Activated CD8-positive, alpha-beta memory T cell treated with anti-CD3 and anti-CD28 coated beads for 24 hours (primary cell): ENCODE results near the gene FOXK1.
"Not testable (repeated sequence)": the region's sequence is repeated elsewhere in the genome, so short reads cannot be mapped to it uniquely, and the experiment has no call there.

Experiments used
- DNase-seq: peaks from one replicate; pipeline ENCODE4 v3.0.0-alpha.2; 2020

FOXK1 gene

DNA sequence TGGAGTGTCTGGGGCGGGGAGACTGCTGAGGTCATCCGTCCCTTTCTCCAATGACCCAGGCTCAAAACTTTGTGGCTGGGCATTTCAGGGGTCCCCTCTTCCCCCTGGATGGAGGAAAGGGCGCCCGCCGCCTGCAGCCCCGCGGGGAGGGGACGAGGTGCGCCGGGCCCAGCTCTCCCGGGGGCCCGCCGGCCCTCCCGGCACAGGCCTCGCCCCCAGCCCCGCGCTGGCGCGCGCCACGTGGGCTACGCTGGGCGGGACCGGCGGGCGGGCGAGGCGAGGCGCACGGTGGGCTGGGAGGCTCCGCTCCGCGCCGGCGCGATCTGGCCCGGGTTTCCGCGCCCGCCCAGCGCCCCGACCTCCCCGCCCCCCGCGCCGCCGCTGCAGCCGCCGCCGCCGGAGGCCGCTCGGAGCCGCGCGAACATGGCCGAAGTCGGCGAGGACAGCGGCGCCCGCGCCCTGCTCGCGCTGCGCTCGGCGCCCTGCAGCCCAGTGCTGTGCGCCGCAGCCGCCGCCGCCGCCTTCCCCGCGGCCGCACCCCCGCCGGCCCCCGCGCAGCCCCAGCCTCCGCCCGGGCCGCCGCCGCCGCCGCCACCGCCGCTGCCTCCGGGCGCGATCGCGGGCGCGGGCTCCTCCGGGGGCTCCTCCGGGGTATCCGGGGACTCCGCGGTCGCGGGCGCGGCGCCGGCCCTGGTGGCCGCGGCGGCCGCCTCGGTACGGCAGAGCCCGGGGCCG lies at the start of gene FOXK1:
FOXK1 (plus strand) TSS at position 410 of the 735 bp plus-strand sequence; CDS start at position 424, 14 bp downstream.
- DNase-seq: peak; percentile 90

DNA sequence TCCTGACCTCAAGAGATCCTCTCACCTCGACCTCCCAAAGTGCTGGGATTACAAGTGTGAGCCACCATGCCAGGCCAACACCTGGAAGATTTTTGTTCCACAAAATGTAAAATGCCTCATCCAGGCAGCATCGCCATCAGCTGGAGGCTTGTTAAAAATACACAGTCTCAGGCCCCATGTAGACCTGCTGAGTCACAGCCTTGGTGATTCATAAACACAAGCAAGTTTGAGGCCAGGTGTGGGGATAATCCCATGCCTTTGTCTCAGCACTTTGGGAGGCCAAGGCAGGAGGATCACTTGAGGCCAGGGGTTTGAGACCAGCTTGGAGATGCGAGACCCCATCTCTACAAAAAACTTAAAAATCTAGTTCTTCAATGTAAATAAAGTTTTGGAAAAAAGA lies 49.1 kb upstream of the FOXK1 start:
- DNase-seq: no peak

DNA sequence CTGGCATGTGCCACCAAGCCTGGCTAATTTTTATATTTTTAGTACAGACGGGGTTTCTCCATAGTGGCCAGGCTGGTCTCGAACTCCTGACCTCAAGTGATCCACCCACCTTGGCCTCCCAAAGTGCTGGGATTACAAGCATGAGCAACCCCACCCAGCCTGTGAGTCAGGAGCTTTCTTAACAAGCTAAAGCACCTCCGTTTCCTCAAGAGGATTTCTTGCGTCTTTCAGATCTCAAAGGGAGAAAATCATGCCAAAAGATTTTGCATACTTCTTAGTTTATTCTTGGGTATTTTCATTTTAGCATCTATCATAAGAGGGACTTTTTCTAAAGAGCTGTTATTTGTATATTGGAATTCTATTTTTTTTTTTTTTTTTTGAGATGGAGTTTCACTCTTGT lies 47.9 kb upstream of the FOXK1 start:
- no peak for DNase-seq

DNA sequence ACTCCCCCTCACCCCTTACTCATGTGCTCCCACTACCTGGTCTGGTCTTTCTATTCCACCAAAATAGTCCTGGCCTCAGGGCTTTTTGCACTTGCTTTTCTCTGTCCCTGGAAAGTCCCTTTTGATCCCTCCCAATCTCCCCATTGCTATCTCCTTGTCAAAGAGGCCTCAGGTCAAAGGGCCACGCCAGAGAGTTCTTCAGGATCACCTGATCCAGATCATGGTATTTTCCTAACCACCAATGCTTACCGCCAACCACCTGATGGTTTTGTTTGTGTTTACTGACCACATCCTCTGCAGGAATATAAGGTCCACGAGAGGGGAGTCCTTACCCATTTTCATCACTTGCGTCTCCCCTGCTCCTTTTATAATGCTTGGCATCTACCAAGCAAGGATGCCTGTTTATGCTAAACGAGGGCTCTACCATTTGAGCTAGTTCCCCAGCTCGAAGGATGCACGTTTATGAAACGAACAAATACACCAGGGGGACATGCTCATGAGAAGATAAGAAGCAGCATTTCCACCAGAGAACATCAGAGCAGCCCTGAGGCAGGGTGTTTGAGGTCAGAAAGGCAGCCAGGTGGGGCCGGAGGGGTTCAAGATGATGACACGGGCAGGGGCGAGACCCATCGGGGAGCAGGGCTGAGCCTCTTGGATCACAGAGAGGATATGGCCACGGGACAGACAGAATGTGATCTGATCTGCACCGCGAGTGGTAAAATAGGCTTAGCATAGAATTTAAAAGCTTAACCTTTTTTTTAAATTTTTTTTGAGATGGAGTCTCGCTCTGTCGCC lies 43.1 kb upstream of the FOXK1 start:
- DNase-seq: no peak

DNA sequence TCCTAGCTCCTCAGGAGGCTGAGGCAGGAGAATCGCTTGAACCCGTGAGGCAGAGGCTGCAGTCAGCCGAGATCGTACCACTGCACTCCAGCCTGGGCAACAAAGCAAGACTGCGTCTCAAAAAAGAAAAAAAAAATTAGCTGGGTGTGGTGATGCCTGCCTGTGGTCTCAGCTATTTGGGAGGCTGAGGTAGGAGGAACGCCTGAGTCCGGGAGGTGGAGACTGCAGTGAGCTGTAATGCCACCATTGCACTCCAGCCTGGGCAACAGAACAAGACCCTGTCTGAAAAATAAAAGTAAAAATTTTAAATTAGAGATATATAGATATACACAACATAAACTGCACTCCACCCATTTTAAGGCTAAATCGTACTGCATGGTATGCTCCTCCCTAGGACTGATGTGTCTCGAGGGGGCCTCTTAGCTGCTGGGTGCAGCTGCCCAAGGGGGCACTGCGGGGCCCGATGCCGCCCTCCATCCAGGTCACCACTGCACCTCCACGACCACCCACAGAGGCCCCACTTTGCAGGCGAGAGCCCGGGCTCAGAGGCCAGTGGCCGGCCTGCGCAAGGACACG lies 40.9 kb upstream of the FOXK1 start:
- no peak for DNase-seq

DNA sequence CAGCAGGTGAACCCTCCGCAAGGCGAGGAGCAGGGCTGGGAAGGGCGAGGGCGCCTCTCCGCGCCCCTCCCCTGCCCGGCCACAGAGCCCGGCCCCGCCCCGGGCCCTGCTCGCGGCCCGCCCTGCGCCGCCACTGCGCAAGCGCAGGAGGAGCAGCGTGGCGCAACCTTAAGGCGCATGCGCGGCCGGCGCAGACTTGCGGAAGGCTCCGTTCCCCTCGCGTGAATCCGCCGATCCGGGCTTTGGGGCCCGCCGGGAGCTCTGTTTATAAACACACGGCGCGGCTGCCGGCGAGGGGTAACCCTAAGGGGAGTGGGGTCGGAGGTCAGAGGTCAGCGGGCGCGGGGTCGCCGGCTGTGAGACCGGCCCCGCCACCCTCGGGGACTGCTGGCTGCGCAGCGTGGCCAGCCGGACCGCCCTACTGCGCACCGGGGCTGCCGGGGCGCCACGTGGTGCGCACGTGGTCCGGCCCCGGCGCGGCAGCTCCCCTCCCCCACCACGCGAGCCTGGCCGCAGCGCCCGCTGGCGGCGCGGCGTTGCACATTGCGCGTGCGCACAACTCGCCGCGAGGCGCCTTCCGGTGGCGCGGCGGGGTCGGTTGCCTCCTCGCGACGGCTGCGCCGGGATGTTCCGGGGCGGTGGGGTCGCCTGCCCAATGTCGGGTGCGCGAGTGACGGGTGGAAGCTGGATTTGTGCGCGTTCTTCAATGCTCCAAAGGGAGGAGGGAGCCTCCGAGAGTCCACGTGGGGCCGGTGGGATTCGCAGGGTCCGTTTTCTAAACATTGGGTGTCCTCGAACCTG lies 40.2 kb upstream of the FOXK1 start:
- DNase-seq: peak; percentile 99

DNA sequence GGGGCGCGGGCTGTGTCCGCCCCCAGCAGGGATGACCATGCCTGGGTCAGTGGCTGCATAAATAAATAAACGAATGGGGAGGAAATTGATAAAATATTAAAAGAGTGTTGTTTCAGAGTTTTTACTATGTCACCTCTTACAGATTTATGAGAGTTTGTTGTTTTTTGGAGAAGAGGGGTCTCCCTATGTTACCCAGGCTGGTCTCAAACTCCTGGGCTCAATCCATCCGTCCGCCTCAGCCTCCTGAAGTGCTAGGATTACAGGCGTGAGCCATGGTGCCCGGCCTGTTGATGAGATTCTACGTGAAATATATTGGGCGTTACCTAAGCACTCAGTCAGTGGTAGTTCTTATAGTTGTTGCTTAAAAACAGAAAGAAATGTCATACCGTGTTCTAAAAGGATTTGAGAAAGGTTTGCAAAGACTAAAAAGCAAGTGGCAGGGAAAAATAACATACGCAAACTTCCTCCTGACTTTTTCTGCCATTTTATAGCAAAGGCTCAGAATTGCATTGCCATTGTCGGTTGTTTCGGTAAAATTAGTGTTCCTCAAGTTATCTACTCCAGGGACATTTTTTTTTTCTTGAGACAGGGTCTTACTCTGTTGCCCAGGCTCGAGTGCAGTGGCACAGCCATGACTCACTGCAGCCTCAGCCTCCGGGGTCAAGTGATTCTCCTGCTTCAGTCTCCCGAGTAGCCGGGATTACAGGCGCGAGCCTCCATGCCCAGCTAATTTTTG lies 39.5 kb upstream of the FOXK1 start:
- no peak for DNase-seq

DNA sequence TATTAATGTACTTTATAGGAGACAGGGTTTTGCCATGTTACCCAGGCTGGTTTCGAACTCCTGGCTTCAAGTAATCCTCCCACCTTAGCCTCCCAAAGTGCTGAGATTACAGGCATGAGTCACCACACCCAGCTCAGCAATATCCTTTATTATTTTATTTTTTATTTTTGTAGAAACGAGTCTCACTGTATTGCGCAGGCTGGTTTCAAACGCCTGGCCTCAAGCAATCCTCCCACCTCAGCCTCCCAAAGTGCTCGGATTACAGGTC lies 39.0 kb upstream of the FOXK1 start:
- DNase-seq: not testable (repeated sequence)

DNA sequence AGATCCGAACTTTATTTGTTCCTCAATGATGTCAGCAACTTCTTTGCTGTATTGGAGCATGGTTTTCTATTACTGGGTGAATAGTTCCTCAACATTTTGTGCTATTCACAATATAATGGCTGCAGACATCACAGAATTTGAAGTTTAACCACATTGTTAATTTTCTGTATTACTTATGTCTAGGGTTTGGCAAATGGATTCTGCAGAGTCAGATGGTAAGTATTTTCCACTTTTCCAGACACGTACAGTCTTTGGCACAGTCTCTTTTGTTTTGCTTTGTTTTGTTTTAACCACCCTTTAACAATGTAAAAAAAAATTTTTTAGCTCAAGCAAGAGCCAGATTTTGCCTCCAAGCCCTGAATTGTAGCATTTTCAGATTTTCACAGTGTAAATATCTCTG lies 36.8 kb upstream of the FOXK1 start:
- no peak for DNase-seq

DNA sequence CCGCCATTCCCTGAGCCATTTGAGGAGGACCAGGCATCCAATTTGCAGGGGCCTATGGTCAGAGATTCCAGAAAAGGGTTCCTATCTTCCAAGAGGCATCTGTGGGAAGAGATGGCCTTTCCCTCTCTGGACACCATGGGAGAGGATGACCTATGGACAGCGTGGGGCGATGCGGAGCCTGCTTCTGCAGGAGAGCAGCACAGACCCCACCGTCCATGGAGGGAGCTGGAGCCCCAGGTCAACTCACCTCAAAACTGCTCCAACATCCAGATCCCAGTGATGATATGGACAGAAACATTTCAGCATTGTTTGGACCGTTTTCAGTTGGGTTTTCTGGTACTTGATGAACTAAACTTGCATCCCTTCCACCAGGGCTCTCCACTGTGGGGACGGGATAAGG lies 34.0 kb upstream of the FOXK1 start:
- DNase-seq: no peak

DNA sequence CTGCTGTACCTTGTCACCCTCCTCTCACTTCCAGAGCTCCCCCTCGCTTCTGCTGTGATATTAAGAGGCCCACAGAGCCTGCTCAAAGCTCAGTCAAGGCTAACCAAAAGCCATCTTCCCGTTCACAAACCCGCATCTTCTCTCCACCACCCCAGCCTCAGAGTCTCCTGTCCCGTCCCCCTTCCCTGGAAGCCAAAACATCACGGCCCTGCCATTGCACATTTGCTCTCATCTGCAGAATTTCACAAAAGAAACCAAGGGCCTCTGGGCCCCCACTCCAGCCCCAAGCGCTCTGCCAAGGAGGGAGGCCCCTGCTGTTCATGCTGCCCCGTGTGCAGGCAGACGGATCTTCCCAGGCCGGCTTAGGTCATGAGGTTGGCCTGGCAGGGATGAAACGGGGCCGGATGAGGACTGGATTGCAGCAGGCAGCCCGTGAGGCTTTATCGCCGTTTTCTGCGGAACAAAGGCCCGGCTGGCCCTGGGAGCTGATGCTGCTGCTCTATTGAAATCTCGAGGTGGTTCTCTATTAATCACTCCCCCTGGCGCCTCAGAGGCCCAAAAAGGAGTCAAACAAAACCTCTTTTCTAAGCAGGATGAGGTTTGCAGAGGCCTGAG lies 31.6 kb upstream of the FOXK1 start:
- no peak for DNase-seq

DNA sequence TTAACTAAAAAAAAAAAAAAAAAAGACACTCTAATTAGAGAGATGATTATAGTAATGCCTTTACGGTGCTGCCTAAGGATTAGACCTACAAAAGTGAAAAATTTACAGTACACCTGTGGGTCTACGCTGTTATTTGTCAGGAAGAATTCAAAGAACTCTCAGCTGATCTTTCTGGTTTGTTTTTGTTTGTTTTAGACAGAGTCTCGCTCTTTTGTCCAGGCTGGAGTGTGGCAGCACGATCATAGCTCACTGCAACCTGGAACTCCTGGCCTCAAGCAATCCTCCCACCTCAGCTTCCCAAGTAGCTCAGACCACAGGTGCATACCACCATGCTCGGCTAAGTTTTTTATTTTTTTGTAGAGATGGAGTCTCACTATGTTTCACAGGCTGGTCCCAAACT lies 28.3 kb upstream of the FOXK1 start:
- DNase-seq: no peak

DNA sequence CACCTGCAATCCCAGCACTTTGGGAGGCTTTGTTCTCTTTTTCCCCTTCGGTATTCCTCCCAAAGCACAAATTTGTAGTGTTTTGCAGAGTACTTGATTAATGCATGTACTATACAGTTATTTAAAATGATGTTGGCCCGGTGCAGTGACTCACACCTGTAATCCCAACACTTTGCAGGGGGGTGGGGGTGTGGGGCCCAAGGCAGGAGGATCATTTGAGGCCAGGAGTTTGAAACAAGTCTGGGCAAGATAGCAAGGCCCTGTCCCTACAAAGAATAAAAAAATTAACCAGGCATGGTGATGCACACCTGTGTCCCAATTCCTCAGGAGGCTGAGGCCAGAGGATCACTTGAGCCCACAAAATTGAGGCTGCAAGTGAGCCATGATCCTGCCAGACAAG lies 26.8 kb upstream of the FOXK1 start:
- no peak for DNase-seq

DNA sequence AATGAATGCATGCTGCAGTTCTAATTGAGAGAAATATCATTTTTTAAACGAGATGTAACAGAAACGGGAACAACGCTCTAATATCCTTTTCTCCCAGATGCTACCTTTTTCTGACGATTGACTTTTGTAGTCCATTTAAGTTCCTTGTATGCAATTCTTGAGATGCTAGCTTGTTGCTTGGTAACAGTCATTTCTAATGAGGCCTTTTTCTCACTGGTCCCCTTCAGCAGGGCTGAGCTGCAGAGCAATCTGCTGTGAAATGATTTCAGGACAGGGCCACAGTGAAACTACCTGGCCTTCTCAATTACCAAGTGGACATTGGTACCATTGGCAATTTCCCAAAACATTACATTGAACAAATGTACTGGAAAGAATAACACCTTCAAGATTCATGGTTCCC lies 26.2 kb upstream of the FOXK1 start:
- DNase-seq: no peak

DNA sequence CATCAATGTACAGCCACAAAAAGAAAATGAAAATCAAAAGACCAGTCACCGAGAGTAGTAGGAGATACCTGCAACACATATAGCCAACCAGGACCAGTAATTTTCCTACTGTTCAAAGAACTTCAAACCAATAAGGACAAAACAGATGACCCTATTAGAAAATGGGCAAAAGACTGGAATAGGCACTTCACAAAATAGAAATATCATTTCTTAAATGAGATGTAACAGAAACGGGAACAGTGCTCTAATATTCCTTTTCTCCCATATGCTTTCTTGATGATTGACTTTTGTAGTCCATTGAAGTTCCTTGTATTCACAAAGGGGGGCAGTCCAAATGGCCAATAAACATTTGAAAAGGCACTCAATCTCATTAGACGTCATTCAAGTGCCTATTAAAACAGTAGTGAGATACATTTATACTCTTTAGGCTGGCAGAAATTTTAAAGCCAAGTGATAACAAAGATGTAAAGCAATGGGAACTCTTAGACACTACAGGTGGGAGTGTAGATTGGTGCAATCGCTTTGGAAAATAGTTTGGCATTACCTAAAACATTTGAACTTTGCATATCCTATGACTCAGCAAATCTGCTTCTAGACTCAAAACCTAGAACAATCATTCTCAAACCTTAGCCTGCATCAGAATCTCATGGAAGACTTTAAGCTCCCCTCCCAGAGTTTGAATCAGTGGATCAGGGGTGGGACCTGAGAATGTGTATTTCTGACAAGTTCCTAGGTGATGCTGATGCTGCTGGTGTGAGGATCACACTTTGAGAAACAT lies 24.3 kb upstream of the FOXK1 start:
- DNase-seq: no peak

DNA sequence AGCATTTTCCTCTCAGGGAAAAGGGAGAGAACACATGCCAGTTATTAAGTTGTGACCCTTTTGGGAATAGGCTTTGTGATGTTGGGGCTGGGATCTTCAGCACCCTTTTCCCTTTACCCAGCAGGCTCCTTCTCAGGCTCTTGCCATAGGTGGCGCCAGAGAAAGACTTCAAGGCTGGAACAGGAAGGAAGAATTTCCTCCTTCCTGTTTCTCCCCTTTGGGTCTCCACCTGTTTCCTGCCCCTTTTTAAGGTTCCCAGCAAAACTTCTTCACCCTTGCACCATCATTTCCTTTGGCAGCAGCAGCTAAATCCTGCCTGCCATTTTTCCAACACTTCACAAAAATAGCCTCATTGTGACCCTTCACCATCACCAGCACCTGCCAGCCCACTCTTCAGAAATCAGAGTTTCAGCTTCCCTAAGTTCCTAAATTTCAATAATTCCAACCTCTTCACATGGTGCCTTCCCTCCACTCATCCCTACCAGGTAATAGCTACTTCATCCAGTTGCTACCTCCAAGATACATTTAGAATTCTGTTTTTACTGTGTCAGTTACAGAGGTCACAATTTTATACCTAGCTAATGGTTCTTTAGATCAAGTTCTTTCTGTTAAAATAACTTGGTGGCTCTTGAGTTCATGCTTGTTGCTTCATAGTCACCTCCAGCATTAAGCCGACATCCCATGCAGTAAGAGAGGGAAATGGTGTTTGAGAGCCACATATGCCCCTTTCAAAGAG lies 22.4 kb upstream of the FOXK1 start:
- DNase-seq: no peak

DNA sequence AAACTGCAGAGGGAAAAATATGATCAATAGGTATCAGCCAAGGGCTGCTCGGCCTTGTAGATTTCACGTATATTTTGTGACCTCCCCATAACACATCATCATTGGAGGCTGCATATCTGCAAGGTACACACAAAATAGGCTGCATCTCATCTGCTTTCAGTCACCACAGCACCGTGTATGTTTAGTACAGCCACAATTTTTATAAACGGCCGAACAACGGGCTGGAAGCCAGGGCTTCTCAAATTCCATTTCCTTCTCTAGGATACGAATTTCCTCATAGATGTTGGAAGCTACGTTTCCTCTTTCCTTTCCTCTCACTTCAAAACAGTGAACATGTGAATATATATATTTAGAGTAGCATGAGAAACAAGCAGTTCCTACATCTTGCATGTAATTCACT lies 20.2 kb upstream of the FOXK1 start:
- no peak for DNase-seq

DNA sequence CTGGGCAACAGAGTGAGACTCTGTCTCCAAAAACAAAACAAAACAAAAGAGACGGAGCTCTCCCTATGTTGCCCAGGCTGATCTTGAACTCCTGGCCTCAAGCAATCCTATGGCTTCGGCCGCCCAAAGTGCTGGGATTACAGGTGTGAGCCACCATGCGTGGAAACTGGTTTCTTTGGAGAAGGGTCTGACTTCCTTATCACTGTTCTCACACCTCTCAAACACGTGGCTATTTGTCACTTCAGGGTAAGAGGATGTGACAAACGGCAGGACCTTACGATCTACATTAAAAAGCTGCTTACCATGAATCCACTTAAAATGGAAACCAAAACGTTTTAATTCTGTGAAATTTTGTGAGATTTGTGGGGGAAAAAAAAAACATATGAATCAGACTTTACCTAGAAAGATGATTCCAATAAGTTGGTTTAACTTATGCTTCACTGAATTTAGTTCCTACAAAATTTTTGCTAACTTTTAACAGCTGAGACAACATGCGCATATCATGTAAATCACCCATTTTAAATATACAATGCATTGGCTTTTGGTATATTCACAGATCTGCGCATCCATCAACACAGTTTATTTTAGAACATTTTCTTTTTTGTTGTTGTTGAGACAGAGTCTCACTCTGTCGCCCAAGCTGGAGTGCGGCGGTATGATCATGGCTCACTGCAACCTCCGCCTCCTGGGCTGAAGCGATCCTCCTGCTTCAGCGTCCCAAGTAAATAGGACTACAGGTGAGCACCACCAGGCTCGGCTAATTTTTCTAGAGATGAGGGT lies 18.7 kb upstream of the FOXK1 start:
- peak; percentile 61 for DNase-seq

DNA sequence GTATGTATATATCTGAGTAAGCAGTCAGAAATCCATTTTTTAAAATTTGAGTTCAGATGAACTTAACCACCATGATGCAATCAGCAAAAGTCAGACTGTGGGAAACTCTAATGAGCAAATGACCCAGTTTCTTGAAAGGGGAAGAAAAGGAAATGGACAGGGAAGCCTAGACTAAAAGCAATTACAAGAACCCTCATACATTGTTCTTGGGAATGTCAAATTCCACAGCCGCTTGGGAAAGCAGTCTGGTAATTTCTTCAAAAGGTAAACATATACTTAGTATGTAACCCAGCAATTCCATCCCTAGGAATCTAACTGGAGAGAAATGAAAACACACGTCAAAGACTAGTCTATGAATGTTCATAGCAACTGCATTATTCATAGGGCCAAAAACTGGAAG lies 16.4 kb upstream of the FOXK1 start:
- DNase-seq: no peak
